Activated naive CD4-positive, alpha-beta T cell treated with anti-CD3 and anti-CD28 coated beads, Interleukin-2, amount 10 ng/mL, durations not matched to agents 7 days and 5 days (primary cell): Measurements from ENCODE around the gene TRPV4.

ENCODE experiments used
- CTCF ChIA-PET: fragments of 350-600 bp; sonication (Branson Sonifier 250); formaldehyde crosslinking; loops from one replicate; lab custom pipeline; 2021; ENCODE audit warnings: antibody characterized with exemption; lab: Charles Lee
- DNase-seq: peaks from one replicate; pipeline ENCODE4 v3.0.0-alpha.2; 2020
- H3K27ac Mint-ChIP-seq: one replicate; pipeline ENCODE4 v1.8.0; 2021; ENCODE audit warnings: mild to moderate bottlenecking, moderate library complexity, mixed read lengths
- H3K27me3 Mint-ChIP-seq: one replicate; pipeline ENCODE4 v1.8.0; 2021; ENCODE audit warnings: mild to moderate bottlenecking, mixed read lengths
- H3K36me3 Mint-ChIP-seq: one replicate; pipeline ENCODE4 v1.8.0; 2021; ENCODE audit warnings: mixed read lengths
- H3K4me1 Mint-ChIP-seq: one replicate; pipeline ENCODE4 v1.8.0; 2021; ENCODE audit warnings: mixed read lengths
- H3K4me3 Mint-ChIP-seq: one replicate; pipeline ENCODE4 v1.8.0; 2021; ENCODE audit warnings: mild to moderate bottlenecking, moderate library complexity, mixed read lengths
- H3K9me3 Mint-ChIP-seq: one replicate; pipeline ENCODE4 v1.8.0; 2021; ENCODE audit warnings: mixed read lengths

The TRPV4 gene

DNA sequence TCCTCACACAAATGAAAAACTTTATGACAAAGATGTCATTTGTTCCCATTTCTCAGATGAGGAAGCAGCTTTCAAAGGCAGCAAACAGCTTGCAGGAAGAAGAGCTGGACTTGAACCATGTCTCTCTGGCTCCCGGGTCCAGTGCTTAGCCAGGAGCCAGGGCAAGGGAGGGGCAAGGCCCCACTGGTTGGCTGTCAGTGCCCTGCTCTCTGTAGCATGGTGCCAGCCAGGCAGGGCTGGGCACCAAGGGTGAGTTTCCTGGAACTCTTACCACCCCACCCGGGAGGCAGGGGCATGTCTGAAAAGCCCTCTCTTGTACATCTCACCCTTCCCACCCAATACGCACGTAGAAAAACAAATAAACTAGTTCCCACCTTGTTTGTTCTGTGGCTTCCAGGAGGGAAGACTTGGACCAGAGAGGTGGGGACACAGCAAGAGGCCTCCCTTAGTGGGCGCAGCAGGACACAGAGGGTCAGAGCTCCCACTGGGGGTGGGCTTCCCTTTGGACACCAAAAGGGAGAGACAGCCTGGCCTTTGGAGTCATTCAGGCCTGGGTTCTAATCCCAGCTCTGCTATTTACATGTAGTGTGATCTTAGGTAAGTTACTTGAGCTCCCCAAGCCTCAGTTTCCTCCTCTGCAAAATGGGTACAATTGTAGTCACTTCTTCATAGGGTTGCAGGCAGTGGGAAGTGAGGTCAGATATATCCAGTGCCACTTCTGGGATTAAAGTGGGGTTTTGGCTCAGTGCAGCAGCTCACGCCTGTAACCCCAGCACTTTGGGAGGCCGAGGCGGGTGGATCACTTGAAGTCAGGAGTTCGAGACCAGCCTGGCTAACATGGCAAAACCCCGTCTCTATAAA is 17.2 kb downstream of the TRPV4 start:
- no peaks in the 10 kb centered on the region for H3K4me1 Mint-ChIP-seq
- CTCF ChIA-PET, result interaction anchor here (1.2 to 1.3 kb wide), 2 partner anchors 10 to 29 kb away, joined by 4 read pairs; no protein-coding TSS in a partner anchor
- no peaks in the 10 kb centered on the region for H3K36me3 Mint-ChIP-seq
- no peak overlapping the region for H3K27ac Mint-ChIP-seq
- peaks cover 6% of the 10 kb centered on the region for H3K27me3 Mint-ChIP-seq
- no peak overlapping the region for H3K4me3 Mint-ChIP-seq
- H3K9me3 Mint-ChIP-seq, result no peaks in the 10 kb centered on the region
- DNase-seq, result no peak

- no peak for DNase-seq
- H3K36me3 Mint-ChIP-seq, result no peaks in the 10 kb centered on the region
- no peak overlapping the region for H3K27ac Mint-ChIP-seq
- no peak overlapping the region for H3K4me3 Mint-ChIP-seq
- H3K4me1 Mint-ChIP-seq, result no peaks in the 10 kb centered on the region
- H3K9me3 Mint-ChIP-seq, result no peaks in the 10 kb centered on the region
- CTCF ChIA-PET, result interaction anchor here (1.2 to 1.3 kb wide), 2 partner anchors 9 to 30 kb away, joined by 4 read pairs; no protein-coding TSS in a partner anchor
- H3K27me3 Mint-ChIP-seq, result peaks cover 6% of the 10 kb centered on the region
These were observed 18.0 kb downstream of the TRPV4 start for GRCh38 chr12:109815225-109815624.

GRCh38 chr12:109814600-109815150 is 18.5 kb downstream of the TRPV4 start:
- no peak overlapping the region for H3K27ac Mint-ChIP-seq
- CTCF ChIA-PET, result interaction anchor here (1.3 kb wide), 1 partner anchor 9 kb away, joined by 4 read pairs; no protein-coding TSS in a partner anchor
- DNase-seq, result no peak
- no peaks in the 10 kb centered on the region for H3K36me3 Mint-ChIP-seq
- H3K27me3 Mint-ChIP-seq, result peaks cover 6% of the 10 kb centered on the region
- H3K9me3 Mint-ChIP-seq, result no peaks in the 10 kb centered on the region
- H3K4me1 Mint-ChIP-seq, result no peaks in the 10 kb centered on the region
- no peak overlapping the region for H3K4me3 Mint-ChIP-seq

GRCh38 chr12:109813810-109814416 is 19.3 kb downstream of the TRPV4 start:
- no peaks in the 10 kb centered on the region for H3K36me3 Mint-ChIP-seq
- H3K4me3 Mint-ChIP-seq, result no peak overlapping the region
- no peak for DNase-seq
- H3K27ac Mint-ChIP-seq, result no peak overlapping the region
- H3K9me3 Mint-ChIP-seq, result no peaks in the 10 kb centered on the region
- CTCF ChIA-PET, result no interaction called here
- no peaks in the 10 kb centered on the region for H3K27me3 Mint-ChIP-seq
- H3K4me1 Mint-ChIP-seq, result no peaks in the 10 kb centered on the region

GRCh38 chr12:109811624-109811995 is 21.6 kb downstream of the TRPV4 start:
- no peak for DNase-seq
- Mint-ChIP-seq H3K27ac (no peak overlapping the region), H3K27me3 (no peaks in the 10 kb centered on the region), H3K36me3 (no peaks in the 10 kb centered on the region), H3K4me1 (no peaks in the 10 kb centered on the region), H3K9me3 (no peaks in the 10 kb centered on the region), H3K4me3 (no peak overlapping the region)
- CTCF ChIA-PET, result interaction anchor here (1.2 kb wide), 1 partner anchor 34 kb away, joined by 3 read pairs; no protein-coding TSS in a partner anchor

DNA sequence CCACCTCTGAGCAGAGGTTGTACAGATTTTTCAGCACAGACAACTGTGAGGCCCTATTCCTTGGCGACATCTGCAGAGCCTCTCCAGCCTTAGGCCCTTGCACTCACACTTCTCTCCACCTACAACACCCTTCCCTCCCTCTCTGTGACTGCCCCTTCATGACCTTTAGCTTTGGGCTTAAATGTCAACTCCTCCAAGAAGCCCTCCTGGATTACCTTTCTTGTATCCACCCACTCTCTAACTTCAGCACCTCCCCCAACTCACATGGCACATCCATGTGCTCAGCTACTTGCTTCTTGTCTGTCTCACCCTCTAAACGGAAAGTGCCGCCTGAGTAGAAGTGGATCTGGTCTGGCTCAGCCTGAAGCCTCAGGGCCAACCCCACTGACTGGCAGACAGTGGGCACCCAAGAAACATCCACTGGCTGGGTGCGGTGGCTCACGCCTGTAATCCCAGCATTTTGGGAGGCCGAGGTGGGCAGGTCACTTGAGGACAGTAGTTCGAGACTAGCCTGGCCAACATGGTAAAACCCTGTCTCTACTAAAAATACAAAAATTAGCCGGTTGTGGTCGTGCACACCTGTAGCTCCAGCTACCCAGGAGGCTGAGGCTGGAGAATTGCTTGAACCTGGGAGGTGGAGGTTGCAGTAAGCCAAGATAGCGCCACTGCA is 22.1 kb downstream of the TRPV4 start:
- CTCF ChIA-PET, result interaction anchor here (1.2 kb wide), 1 partner anchor 34 kb away, joined by 3 read pairs; no protein-coding TSS in a partner anchor
- Mint-ChIP-seq H3K27me3 (no peaks in the 10 kb centered on the region), H3K27ac (no peak overlapping the region), H3K4me1 (no peaks in the 10 kb centered on the region), H3K36me3 (no peaks in the 10 kb centered on the region), H3K9me3 (no peaks in the 10 kb centered on the region), H3K4me3 (no peak overlapping the region)
- no peak for DNase-seq

GRCh38 chr12:109808876-109809646 is 24.1 kb downstream of the TRPV4 start:
- CTCF ChIA-PET, result no interaction called here
- H3K36me3 Mint-ChIP-seq, result no peaks in the 10 kb centered on the region
- H3K27ac Mint-ChIP-seq, result no peak overlapping the region
- peaks cover 8% of the 10 kb centered on the region for H3K27me3 Mint-ChIP-seq
- H3K4me1 Mint-ChIP-seq, result no peaks in the 10 kb centered on the region
- no peak for DNase-seq
- no peak overlapping the region for H3K4me3 Mint-ChIP-seq
- no peaks in the 10 kb centered on the region for H3K9me3 Mint-ChIP-seq

DNA sequence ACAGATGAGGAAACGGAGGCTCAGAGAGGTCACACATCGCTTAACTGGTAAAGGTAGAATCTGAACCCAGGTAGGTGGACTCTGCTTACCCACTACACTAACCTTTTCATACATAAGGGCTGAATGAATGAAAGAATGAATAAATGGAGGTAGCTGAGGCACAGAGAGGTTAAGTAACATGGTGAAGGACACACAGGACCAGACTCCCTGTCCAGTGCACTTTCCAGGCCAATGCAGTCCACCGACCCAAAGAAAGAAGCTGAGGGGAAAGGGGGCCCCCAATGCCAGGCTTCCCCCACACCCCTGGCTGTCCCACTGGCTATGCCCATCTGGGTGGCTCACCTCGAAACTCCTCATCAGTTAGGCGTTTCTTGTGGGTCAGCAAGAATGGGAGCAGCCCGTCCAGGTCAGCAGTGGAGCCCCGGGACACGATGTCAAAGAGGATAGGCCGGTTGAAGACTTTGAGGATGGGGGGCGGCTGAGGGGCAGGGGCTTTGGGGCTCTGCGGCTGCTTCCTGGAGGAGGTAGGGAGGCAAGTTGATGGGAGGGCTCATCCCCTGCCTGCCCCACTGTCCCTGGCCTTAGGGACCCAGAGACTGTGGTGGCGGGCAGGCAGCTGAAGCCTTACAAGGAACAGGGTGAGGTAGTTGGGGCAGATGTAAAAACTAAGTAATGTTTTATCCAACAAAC is 25.1 kb downstream of the TRPV4 start:
- CTCF ChIA-PET, result interaction anchor here (0.6 to 1.1 kb wide), 3 partner anchors 8 to 45 kb away, joined by 3 read pairs; no protein-coding TSS in a partner anchor
- no peaks in the 10 kb centered on the region for H3K9me3 Mint-ChIP-seq

DNA sequence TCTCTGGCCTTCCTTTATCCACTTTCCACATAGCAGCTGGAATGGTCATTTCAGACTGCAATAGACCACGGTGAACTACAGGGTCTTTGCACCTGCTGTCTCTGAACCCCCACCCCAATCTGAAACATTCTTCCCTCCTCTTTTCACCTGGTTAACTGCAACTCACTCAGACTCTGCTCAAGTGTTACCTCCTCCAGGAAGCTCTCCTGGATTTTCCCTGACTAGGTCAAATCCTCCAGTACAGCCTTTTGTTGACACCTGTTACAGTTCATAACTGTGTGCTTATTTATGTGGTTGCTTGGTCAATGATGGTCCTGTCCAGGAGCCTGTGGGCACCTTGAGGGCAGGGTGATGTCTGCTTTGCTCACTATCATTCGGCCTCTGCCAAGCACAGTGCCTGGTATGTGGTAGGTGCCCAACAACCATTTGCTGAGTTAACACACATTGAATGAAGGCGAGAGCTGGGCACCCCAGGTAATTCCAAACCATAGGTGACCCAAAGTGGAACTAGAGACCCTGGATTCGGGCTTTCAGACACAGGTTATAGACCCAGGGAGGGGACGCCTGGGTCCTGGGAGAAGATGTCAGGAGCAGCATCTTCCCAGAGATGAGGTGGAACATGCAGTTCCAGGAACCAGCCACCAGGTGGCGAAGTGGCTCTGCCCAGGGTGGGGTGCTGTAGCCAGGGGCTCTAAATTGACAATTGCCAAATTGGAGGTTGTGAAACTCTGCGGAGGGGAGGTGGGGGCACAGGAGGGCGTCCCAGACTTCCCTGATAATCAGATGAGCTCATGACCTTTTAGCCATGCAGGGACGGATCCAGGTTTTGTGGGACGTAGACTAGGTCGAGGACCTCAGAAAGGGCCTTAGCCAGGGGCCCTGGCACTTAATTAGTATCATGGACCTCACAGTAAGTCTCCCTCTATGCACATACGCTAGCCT is 28.1 kb downstream of the TRPV4 start:
- peaks cover 8% of the 10 kb centered on the region for H3K27me3 Mint-ChIP-seq
- CTCF ChIA-PET, result interaction anchor here (0.7 to 4.2 kb wide), 15 partner anchors 9 to 288 kb away, joined by 3 to 56 read pairs (median 4); no protein-coding TSS in a partner anchor

More for the DNA sequence above, 25.1 kb downstream of the TRPV4 start:
- DNase-seq, result no peak
- H3K27me3 Mint-ChIP-seq, result peaks cover 8% of the 10 kb centered on the region
- H3K4me1 Mint-ChIP-seq, result no peaks in the 10 kb centered on the region
- H3K27ac Mint-ChIP-seq, result no peak overlapping the region
- H3K36me3 Mint-ChIP-seq, result no peaks in the 10 kb centered on the region
- no peak overlapping the region for H3K4me3 Mint-ChIP-seq

GRCh38 chr12:109803678-109804077 is 29.5 kb downstream of the TRPV4 start:
- Mint-ChIP-seq H3K9me3 (no peaks in the 10 kb centered on the region), H3K4me1 (no peaks in the 10 kb centered on the region), H3K36me3 (no peaks in the 10 kb centered on the region), H3K27ac (no peak overlapping the region), H3K4me3 (no peak overlapping the region), H3K27me3 (peaks cover 8% of the 10 kb centered on the region)
- CTCF ChIA-PET, result interaction anchor here (0.8 to 4.2 kb wide), 4 partner anchors 32 to 74 kb away, joined by 3 to 56 read pairs (median 4); no protein-coding TSS in a partner anchor
- DNase-seq, result no peak

More for the DNA sequence above, 28.1 kb downstream of the TRPV4 start:
- Mint-ChIP-seq H3K9me3 (no peaks in the 10 kb centered on the region), H3K36me3 (no peaks in the 10 kb centered on the region), H3K4me1 (no peaks in the 10 kb centered on the region), H3K4me3 (no peak overlapping the region), H3K27ac (no peak overlapping the region)
- peak; percentile 79 for DNase-seq

- Mint-ChIP-seq H3K4me3 (no peak overlapping the region), H3K27me3 (peaks cover 13% of the 10 kb centered on the region), H3K36me3 (no peaks in the 10 kb centered on the region), H3K4me1 (no peaks in the 10 kb centered on the region), H3K9me3 (no peaks in the 10 kb centered on the region), H3K27ac (no peak overlapping the region)
- CTCF ChIA-PET, result no interaction called here
- no peak for DNase-seq
These were observed 30.4 kb downstream of the TRPV4 start for GRCh38 chr12:109802828-109803227.

GRCh38 chr12:109800536-109800935 is 32.7 kb downstream of the TRPV4 start:
- H3K27me3 Mint-ChIP-seq, result peaks cover 23% of the 10 kb centered on the region
- no peak overlapping the region for H3K4me3 Mint-ChIP-seq
- CTCF ChIA-PET, result no interaction called here
- H3K9me3 Mint-ChIP-seq, result no peaks in the 10 kb centered on the region
- H3K27ac Mint-ChIP-seq, result no peak overlapping the region
- H3K4me1 Mint-ChIP-seq, result no peaks in the 10 kb centered on the region
- no peak for DNase-seq
- no peaks in the 10 kb centered on the region for H3K36me3 Mint-ChIP-seq
